BE2C (cell line): Measurements from ENCODE around the gene ZNF253.
"Not testable (repeated sequence)": the region's sequence is repeated elsewhere in the genome, so short reads cannot be mapped to it uniquely, and the experiment has no call there.

Experiments used
- DNase-seq: peaks from one replicate; pipeline ENCODE4 v3.0.0-alpha.2; 2020
- H3K27me3 ChIP-seq: fragments of 250-450 bp; sonication (Bioruptor Pico); 2 replicates; pipeline ENCODE4 v1.5.1; 2020; ENCODE audit warnings: mild to moderate bottlenecking
- H3K36me3 ChIP-seq: fragments of 250-450 bp; sonication (Bioruptor Pico); 2 replicates; pipeline ENCODE4 v1.5.1; 2020; ENCODE audit warnings: mild to moderate bottlenecking
- H3K4me1 ChIP-seq: fragments of 250-450 bp; sonication (Bioruptor Pico); 2 replicates; pipeline ENCODE4 v1.5.1; 2020
- H3K4me3 ChIP-seq: 2 replicates; pipeline ENCODE4 v1.5.1; 2011; ENCODE audit warnings: low read depth, low read length
- H3K9me3 ChIP-seq: fragments of 250-450 bp; sonication (Bioruptor Pico); 2 replicates; pipeline ENCODE4 v1.5.1; 2020
- CTCF ChIP-seq: IDR thresholded peaks from 2 replicates; pipeline ENCODE4 v1.5.1; 2012; ENCODE audit warnings: mild to moderate bottlenecking, low read depth, low read length

The ZNF253 gene

DNA sequence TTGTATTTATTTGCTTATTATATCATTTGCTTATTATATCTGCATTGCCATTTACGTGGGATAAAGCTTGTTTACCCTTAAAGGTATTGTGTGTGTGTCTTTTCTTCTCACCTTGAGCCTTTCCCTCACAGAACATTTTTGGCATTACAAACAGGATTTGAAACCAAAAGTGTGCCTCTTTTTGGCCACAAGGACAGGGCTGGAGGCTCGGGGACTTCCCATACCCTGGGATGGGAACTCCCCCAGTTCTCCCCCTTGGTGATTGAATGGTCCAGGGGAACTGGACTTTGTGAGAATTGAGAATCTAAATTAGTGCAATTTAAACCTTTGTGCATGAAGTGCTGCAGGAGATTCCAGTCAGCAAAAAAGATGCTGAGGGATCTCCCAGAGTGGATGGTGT is 41.8 kb upstream of the ZNF253 start:
- no peak for TF ChIP-seq CTCF
- Histone ChIP-seq H3K4me1 (no peaks in the 10 kb centered on the region), H3K9me3 (no peaks in the 10 kb centered on the region; the same call in 1 of the 2 replicates), H3K27me3 (no peaks in the 10 kb centered on the region), H3K4me3 (no peak overlapping the region), H3K36me3 (peaks cover 10% of the 10 kb centered on the region)
- DNase-seq = no peak

- H3K4me1 ChIP-seq = no peaks in the 10 kb centered on the region
- H3K9me3 ChIP-seq = no peaks in the 10 kb centered on the region; the same call in 1 of the 2 replicates
- no peaks in the 10 kb centered on the region for H3K36me3 ChIP-seq
- no peak overlapping the region for H3K4me3 ChIP-seq
- TF ChIP-seq CTCF = no peak
- no peaks in the 10 kb centered on the region for H3K27me3 ChIP-seq
- no peak for DNase-seq
Observed at GRCh38 chr19:19826875-19827274, 38.8 kb upstream of the ZNF253 start.

GRCh38 chr19:19835560-19836038 is 30.1 kb upstream of the ZNF253 start:
- no peaks in the 10 kb centered on the region for H3K4me1 ChIP-seq
- H3K27me3 ChIP-seq = no peaks in the 10 kb centered on the region
- DNase-seq = no peak
- TF ChIP-seq CTCF = no peak
- no peak overlapping the region for H3K4me3 ChIP-seq
- H3K9me3 ChIP-seq = peaks cover 3% of the 10 kb centered on the region
- H3K36me3 ChIP-seq = no peaks in the 10 kb centered on the region

DNA sequence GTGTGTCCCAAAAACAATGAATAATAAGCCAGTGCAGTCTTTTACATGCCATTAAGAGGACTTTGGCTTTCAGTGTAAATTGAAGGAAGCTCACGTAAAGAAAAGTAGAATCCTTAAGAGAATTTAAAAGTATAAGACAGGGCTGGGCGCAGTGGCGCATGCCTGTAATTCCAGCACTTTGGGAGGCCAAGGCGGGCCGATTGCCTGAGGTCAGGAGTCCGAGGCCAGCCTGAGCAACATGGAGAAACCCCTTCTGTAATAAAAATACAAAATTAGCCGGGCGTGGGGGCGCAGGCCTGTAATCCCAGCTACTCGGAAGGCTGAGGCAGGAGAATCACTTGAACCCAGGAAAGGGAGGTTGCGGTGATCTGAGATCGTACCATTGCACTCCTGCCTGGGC is 17.9 kb upstream of the ZNF253 start:
- Histone ChIP-seq H3K9me3 (no peaks in the 10 kb centered on the region), H3K36me3 (no peaks in the 10 kb centered on the region), H3K27me3 (no peaks in the 10 kb centered on the region), H3K4me1 (no peaks in the 10 kb centered on the region), H3K4me3 (no peak overlapping the region)
- no peak for TF ChIP-seq CTCF
- no peak for DNase-seq

DNA sequence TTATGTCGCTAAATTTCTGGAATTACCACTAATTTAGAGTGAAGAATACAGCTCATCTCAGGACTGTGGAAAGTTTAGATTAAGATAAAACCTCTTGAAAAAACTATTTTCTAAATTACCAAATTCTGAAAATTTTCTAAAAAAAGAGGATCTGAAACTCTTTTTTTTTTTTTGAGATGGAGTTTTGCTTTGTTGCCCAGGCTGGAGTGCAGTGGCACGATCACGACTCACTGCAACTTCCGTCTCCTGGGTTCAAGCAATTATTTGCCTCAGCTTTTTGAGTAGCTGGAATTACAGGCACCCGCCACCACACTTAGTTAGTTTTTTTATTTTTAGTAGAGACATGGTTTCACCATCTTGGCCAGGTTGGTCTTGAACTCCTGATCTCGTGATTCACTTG is 16.6 kb upstream of the ZNF253 start:
- no peaks in the 10 kb centered on the region for H3K27me3 ChIP-seq
- H3K9me3 ChIP-seq = no peaks in the 10 kb centered on the region
- H3K36me3 ChIP-seq = no peaks in the 10 kb centered on the region
- H3K4me1 ChIP-seq = no peaks in the 10 kb centered on the region
- no peak for DNase-seq
- TF ChIP-seq CTCF = no peak
- H3K4me3 ChIP-seq = no peak overlapping the region

- not testable (repeated sequence) for DNase-seq, H3K4me1 ChIP-seq, H3K4me3 ChIP-seq, H3K36me3 ChIP-seq, H3K27me3 ChIP-seq, H3K9me3 ChIP-seq
Observed at GRCh38 chr19:19851740-19852139, 13.9 kb upstream of the ZNF253 start.

GRCh38 chr19:19858751-19859150 is 6.9 kb upstream of the ZNF253 start:
- Histone ChIP-seq H3K36me3 (no peaks in the 10 kb centered on the region), H3K4me3 (no peak overlapping the region), H3K4me1 (no peaks in the 10 kb centered on the region), H3K27me3 (no peaks in the 10 kb centered on the region), H3K9me3 (no peaks in the 10 kb centered on the region)
- DNase-seq = no peak
- TF ChIP-seq CTCF = no peak
